GM19035 (cell line): Measurements from ENCODE around the gene SULT4A1.

ENCODE experiments used
- ATAC-seq: cut with Tn5 transposase; IDR thresholded peaks from one replicate; pipeline ENCODE4 v1.9.1; 2021; ENCODE audit not compliant: unreplicated experiment

The SULT4A1 gene

DNA sequence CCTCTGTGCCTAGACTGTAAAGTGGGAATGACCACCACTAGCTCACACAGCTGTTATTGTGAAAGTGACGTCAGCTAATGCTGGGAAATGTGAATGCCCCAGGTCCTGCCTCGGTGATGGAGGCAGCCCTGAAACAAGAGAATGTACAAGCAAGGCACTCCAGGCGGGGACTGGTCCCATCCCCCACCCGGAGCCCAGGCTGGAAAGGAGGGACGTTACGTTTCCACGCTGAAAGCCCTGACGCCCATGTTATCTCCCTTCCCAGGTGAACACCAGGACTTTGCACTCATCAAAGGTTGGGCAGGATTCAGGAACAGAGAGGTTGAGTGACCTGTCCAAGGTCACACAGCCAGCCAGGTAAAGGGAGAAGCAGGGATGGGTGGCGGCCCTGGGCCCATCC lies 784 bp downstream of the SULT4A1 start:
- no peak for ATAC-seq

DNA sequence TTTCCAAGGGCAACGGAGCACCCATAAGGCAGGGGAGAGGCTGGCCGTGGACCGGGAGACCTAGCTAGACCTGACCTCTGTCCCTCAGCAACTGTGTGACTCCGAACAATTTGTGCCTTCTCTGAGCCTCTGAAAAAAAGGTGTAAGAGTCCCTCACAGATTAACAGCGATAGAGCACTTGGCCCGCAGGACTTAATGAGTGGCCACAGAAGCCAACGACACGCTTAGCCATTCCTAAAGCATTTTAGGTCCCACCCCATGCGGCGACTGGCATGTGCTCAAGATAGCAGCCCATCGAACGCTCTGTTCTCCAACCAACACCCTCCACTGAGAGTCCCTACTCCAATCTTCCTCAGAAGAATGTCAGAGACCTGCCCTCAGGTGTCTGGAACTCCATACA lies 1.5 kb downstream of the SULT4A1 start:
- ATAC-seq: no peak

DNA sequence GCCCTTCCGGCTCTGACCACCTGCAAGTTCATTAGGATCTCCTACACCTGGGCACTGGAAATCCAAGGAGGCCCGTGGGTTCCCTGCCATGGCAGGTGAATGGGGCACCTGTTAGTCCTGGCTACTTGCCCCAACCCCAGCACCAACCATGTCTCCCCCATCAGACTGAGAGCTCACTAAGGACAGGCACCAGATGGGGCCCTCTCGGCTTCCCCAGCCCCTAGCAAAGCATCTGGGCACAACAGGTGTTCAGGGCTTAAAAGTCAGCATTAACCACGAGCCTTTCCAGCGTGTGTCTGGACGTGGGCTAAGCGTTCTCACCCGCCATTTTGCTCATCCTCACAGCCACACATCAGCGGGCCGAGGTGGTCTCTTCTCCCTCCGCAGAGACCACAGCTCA lies 2.2 kb downstream of the SULT4A1 start:
- no peak for ATAC-seq

DNA sequence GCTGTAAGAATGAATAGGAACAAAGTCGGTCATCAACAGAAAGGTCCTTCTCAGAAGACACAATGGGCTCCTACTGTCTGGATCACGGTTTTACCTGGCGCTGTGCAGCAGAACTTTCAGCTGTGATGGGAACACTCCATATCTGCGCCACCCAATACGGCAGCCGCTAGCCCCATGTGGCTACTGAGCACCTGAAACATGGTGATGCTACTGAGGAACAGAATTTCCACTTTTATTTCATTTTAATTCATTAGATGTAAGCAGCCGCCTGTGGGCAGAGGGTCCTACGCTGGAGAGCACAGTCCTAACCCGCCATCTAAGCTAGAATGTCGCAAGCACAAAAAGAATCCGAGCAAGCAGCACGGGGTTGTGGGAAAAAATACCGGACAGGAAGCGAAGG lies 2.7 kb downstream of the SULT4A1 start:
- no peak for ATAC-seq

DNA sequence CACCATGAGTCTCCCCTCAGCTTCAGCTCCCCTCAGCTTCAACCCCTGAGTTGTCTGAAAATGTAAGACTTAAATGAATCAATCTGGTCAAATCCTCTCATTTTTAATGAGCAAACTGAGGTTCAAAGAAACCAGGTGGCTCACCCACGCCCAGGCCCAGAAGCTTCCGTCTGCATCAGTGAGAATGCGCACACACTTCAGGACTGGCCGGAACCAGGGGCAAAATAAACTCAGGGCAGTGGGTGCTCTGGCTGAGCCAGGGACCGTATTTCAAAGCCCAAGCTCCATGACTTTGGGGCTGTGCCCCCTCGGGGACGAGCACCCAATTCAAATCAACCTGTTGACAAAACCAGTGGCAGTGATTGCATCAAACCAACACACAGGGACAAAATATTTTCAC lies 3.1 kb downstream of the SULT4A1 start:
- ATAC-seq: no peak

DNA sequence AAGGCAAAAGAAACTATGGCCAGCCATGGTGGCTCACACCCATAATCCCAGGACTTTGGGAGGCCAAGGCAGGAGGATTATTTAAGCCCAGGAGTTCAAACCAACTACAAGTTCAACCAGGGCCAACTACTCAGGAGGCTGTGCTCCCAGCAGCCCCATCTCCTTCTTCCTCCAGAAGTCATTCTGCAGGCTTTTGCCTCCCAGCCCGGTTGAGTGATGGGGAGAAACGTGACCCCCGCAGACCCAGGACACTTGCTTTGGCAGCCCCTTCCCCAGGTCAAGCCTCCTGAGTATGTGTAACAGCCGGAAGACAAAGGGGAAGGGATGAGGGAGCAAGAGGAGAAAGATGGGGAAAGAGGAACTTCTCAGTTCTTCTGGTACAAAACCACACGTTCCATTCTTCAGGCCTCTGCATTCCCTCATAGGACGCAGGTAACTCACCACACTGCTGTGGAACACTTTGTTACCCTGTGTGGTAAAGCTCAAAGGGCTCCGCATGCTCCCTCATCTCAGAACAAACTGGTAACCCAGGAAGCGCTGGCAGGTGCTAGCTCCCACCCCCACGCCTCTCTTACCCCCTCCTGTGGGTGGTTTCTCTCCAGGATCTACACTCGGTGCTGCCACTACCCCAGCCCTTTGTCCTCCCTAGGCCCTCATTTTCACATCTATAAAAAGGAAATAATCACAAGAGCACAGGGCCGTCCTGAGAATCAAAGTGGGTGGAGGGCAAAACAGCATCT lies 4.0 kb downstream of the SULT4A1 start:
- ATAC-seq: no peak

DNA sequence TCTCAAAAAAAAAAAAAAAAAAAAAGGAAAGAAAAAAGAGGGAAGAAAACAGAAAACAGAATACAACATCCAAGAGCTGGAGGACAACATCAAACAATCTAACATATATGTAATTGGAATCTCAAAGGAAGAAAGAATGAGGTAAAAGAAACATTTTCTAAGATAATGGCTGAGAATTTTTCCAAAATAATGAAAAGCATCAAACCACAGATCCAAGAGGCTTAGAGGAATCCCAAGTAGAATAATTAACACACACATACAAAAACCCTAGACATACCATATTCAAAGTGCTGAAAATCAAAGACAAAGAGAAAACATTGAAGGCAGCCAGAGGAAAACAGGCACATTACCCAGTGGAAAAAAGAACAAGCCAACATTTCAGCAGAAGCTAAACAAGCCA lies 4.9 kb downstream of the SULT4A1 start:
- ATAC-seq: no peak

DNA sequence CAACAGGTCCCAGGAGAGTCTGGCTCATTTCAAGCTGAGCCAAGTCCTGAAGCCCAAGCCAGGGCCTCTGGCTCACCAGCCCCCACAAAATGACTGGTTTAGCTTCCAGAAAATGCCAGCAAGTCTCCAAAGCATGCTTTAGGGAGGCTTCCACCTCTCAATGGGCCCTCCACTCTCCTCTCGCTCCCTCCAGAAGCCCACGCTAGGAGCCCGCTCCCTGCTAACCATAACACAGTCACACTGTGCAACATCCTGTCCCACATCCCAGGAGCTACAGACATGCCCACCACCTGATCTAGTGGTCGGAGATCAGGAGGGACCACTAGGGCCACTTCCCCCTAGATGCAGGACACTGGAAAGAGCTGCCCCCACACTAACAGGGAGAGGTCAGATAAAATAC lies 6.9 kb downstream of the SULT4A1 start:
- no peak for ATAC-seq

DNA sequence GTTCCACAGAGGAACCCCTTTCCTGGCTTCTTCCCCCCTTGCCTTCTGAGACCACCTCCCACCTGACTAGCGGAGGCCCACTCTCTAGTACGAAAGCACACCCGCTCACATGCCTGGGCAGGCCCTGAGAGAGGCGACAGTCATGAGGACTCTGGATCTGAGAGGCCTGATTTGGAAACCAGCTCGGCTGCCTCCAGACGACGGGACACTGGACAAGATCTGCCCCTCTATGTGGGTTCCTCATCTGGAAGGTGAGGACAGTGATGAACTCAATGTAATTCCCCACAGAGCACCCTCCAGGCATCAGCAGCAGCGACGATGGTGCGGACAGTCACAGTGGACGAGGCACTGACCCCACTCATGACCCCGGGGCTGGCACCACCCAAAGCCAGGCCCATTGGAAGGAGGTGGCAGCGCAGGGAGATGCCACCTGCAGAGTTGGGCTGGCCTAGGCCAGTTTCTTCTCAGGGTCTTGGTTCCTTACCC lies 7.5 kb downstream of the SULT4A1 start:
- ATAC-seq: no peak

DNA sequence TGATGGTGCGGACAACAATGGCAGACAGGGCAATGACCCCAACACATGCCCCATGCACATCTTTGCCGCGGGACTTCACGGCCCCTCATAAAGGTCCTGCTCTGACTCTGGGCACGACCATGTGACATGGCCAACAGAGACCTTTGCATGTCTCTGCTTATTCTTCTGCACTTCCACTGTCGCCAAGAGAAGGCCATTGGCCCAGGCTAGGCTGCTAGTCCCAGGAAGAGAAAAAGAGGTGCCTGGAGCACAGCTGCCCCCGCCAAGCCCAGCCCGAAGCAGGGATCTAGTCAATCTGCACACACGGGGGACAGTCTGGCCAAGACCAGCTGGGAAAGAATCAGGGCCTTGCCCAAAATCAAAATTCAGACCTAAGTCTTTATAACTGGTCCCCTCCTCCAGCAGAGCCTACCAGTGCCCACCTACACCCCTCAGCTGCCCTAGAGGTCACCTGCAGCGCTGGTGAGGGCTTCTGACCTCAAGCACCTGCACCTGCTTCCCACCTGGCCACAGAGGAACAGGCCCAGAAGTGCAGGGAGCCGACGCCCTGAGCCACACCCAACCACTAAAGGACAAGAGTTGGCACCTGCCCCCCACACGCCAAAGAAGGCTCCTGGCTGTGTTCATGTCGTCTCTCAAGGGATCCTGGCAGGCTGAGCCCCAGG lies 8.1 kb downstream of the SULT4A1 start:
- no peak for ATAC-seq

DNA sequence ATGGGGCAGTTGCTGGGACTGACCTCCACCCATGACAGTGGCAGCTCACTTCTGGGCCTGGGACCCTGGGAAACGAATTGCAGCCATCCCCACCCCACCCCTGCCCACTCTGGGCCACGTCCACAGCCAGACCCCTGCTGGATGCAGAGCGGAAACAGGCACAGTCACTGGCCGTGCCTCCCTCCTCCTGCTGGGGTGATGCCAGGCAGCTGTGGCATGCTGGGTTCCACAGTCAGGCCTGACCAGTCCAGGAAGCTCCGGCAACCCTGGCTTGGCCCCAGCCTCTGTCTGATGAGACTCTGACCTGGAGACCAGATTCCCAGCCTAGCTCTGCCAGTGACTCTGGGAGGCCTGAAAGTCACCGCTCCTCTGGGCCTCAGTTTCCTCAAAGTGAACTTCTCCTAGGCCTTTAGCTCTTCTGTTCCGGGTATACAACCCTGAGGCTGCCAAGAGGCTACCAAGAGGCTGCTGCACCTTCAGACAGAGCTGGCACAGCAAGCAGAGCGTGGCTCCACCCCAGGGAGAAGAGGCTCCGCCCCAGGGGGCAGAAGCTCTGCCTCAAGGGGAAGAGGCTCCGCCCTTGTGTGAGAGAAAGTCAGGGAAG lies 8.9 kb downstream of the SULT4A1 start:
- no peak for ATAC-seq

DNA sequence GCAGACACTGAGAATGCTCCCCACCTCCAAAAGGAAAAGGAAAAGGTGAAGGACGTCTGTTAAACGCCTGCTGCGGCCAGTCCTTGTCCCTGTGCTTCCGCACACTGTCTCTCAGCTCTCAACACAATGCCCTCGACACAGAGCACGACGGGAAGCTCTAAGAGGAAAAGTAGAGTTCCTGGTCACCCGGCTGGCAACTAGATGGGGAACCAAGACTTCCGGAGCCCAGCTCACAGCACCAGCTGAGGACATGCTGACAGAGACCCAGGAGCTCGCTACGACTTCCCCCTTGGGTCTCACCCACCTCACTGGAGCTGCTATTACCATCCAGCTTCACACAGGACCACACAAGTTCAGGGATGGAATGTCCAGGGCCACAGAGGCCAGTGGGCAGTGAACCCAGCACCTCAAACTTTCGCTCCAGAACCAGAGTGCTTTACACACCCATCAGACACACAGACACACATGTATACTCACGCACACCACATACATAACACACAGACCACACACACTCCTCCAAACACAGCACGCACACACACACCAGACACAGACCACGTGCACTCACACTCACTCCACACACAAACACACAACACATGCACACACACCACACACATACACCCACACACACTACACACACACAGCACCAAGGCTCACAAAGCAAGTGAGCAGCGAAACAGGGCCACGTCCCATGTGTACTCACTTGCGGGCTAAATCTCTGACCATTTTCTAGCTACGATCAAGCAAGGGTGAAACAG lies 9.6 kb downstream of the SULT4A1 start:
- ATAC-seq: no peak

DNA sequence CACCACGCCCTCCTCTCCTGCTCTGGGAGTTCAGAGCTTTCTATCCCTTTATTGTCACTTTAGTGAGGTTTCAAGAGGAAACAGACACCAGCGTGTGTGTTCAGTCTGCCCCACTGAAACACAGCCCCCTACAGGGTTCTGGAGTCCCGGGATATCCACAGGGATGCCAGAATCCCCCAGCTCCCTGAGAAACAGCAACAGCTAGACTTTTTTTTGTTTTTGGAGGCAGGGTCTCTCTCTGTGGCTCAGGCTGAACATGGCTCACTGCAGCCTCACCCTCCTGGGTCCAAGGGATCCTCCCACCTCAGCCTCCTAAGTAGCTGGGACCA lies 10.4 kb downstream of the SULT4A1 start:
- ATAC-seq: no peak

DNA sequence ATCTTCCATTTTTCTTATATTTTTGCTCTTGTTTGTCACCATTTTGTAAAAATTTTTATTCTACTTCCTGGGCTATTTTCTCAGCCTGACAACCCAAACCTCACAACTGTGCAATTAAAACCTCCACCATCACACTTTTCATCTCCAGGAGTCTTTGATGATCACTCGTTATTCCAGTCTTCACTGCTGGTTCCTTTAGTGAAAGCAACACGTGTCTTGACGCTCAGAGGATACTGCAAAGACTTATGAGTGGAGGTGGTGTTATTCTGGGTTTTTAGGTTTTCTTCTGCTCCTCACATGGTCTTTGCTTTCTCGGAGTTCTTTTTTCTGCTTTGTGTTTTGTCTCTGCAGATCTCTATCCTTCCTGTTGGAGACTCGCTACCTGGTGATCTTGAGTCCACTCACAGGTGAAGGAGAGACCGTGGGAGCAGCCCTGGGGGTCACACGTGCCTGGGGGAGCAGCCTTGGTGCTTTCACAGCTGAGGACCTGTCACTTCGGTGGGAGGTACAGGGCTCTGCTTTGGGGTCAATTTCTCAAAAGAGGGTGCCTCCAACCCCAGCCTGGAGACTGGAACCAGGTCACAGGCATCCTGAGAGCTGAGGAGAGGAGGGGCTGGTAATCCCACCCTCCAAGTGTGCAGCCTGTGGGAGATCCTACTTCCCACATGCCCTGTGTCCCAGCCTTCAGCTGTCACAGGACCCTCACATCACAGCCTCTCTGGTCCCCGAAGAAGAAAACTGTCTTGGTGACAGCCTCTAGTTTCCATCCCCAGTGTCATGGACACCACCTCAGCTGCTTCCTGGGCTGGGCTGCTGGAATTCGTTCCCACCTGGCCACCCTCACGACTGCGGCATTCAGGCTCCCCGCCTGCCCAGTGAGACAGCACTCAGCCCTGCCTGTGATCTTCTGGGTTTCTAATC lies 11.0 kb downstream of the SULT4A1 start:
- no peak for ATAC-seq

DNA sequence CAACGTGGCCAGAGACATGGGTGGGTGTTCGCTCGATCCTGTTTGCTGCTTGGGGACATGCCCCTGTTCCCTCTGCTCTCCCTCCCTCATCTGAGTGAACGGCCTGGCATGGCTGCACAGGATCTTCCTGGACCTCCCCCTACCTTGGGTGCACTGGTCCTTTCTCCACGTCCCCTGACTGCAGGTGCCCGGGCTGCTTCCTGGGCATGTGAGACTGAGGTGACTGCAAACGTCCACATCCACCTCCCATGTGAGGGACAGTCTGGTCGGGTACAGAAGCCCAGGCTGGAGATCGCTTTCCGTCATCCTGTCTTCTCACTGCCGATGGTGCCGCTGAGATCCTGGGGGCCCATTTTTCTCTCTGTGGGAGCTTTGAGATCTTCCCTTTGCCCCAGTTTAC lies 11.8 kb downstream of the SULT4A1 start:
- no peak for ATAC-seq

DNA sequence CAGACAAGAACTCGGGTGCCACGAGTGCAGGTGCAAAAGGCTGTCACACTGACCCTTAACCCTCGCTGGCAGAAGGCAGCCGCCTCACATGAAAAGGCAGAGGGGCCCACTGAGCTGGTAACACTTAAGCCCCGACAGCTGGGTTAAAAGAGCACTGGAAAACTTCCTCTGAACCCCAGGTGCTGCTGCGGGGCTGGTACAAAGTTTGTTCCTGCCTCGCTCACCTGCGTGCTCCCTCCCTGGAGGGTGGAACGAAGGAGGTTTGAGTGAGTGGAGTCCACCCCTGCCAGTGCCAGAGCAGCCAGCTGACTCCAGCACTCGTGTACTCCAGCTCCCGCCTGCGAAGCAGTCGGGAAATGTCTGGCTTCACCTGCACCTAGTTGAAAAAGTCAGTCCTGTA lies 12.6 kb downstream of the SULT4A1 start:
- ATAC-seq: no peak

DNA sequence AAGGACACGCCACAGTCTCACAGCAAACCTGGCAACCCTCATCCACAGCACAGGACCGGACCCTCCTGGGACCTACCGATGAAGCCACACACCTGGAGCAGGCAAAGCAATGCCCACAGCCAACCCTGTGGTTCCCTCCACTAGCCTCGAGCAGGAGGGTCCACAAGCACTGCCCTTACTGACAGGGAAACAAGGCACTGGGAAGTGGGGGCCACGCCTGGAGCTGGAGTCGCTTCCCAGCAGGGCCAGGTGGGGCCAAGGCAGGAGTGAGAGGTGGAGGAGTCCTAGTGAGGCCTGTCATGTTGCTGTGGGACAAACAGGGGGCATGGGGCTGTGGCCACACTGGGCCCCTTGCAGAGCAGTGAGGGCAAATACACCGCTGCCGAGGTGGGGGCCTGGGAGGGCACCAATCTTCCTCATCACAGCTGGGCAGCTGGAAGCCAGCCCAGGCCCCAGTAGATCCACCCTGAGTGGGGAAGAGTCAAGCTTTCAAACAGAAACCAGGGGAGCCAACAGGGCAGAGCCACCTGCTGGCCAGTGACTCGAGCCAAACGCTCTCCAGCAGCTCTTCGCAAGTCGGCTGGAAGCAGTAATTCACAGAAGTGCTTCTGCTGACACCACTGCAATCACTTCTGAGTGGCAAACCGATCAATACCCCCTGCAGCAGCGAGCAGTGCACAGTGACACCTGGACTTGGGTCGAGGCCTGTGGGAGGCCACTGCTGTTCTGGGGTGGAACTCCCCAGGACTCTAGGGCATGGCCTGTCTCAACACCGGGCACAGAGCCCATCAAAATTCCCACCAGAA lies 13.7 kb downstream of the SULT4A1 start:
- ATAC-seq: no peak

DNA sequence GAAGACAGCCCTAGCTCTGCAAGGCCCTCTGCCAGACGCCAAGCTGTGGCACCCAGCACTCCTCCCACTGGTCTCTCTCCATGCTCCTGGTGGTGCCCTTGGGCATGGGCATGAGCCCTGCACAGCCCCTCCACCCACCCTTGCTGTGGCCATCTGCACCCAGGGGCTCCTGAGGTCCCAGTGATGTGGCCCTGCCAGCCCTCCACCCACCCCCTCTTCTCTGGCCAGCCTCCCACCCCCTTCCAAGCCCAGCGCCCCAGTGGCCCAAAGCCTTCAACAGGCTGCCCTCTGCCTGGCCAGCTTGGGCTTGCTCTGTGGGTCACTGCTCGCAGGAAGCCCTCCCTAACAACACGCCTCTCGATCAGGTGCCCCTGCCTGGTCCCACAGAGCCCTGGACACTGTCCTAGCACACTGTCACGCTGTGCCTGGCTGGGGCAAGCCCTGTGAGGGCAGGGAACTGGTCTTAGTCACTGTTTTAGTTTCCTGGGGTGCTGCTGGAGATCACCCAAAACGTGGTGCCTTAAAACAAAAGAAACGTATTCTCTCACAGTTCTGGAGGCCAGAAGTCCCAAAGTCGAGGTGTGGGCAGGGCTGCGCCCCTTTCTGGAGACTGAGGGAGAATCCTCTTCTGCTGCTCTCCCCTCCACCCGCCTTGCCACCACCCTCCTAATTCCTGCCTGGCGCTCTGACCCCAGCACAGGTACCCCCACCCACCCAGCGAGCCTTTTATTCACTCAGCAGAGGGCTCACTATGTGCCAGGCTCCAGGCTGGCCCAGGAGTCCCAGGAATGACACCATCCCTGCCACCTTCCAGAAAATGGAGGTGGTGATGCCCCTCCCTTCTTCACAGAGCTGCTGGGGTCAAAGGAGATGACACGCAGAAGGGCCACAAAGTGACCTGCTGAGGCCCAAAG lies 14.7 kb downstream of the SULT4A1 start:
- no peak for ATAC-seq

DNA sequence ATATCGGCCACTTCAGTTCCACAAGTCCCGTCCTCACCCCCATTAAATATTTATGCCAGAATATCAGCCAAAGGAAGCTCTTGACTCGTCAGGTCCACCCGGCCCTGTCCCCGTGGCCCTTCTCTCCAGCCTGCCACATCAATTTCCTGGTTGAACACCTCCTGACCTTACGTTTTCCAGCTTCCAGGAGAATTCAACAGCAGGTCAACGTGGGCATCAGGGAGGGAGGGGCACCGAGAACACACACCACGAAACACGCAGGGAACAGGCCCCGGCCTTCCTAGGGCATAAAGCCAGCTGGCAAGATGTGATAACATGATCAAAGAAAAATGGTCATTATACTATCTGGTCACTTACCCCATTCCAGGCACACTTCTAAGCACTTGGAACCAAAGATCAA lies 15.3 kb downstream of the SULT4A1 start:
- no peak for ATAC-seq
